NCI-H82 treated with DMSO at 0.1 percent for 48 hours (cell line): ENCODE data around the gene PLEKHG5.
"Not testable (repeated sequence)": the region's sequence is repeated elsewhere in the genome, so short reads cannot be mapped to it uniquely, and the experiment has no call there.

Experiments
- DNase-seq: peaks from one replicate; lab custom pipeline; 2025; ENCODE audit not compliant: unreplicated experiment; lab: John Stamatoyannopoulos, UW

PLEKHG5 gene

DNA sequence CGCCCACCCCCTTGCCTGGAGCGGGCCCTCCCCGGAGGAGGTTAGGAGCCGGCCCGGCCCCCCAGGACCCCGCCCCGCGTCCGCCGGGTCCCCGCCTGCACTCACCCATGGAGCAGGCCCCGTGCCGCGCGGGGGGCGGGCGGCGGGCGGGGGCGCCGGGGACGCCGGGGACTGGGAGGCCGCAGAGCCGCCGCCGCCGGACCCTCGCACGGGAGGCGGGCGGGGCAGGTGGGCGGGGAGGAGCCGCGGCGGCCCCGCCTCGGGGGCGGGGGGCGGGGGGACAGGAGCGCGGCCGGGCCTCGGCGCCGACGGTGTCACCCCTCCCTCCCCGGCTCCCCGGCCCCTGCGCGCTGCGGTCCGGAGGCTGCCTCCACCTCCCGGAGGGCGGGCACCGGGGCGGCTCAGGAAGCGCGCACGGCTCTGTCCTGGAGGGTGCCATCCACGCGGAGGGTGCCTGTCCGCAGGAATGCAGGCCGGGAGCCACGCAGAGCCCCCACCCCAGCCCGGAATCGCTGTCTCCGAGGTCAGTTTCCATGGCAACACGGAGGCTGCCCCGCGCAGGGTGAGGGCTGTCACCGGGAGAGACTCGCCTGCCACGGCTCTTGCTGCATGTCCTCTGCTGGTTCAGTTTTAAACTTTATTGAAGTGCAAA is 5.9 kb upstream of the PLEKHG5 start:
- DNase-seq, result no peak

DNA sequence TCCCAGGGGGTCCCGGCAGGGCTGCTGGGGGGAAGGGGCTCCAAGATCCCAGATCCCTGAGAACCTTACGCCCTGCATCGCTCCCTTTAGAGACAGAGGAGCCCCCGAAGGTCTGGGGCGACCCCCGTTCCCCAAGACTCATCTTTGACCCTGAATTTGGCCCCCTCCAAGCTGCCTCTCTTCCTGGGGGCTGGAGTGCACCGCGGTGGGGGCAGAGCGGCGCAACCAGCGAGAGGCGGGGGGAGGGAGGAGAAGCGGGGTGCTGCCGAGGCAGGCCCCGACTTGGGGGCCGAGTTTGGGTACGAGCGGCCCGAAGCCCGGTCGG is 5.4 kb upstream of the PLEKHG5 start:
- DNase-seq, result no peak

DNA sequence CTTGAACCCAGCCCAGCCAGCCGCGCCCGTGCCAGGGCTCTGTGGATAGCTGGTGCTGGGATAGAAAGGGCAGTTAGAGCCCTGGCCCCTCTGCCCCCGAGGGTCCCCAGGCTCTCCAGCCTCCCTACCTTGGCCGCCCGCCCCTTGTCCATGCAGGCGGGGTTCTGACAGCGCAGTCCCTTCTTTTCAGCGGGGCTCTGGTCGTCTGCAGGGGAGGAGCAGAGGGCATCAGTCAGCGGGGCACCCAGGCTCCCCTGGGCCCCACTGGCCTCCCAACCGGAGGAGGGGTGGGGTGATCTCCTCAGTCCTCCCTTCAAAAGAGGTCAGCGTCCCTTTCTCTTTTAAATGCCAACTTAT is 4.9 kb upstream of the PLEKHG5 start:
- DNase-seq, result no peak

DNA sequence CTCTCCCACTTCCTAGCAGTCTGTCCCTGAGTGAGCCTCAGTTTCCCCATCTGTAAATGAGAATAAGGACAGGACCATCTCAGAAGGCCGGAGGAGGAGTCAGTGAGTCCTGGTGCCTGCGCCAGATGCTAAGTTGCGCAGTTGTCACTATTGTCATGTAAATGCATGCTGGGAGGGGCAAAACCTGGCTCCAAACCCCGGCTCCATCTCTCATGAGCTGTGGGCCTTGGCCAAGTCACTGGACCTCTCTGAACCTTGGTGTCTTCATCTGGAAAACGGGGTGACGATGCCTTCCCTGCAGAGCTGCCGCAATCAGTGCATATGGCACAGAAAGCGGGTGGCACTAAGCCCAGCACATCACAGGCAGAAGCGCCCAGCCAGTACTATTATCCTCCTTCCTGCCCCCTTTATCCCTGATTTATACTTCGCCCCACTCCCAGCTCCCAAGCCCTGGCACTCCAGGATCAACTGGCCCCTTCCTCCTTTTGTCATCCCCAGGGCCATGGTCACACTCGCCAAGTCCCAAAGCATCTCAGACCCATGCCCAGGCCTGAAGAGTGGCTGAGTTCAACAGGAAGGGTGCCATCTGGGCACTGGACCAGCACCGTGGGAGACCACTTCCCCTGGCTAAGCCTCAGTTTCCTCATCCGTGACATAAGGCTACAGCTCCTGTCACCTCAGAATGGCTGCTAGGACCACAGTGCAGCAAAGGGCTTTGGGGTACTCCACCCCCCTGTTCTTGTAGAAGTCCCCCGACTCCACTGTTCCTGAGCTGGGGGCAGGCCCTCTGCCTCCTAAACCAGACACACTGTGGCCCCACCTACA is 4.3 kb upstream of the PLEKHG5 start:
- no peak for DNase-seq

DNA sequence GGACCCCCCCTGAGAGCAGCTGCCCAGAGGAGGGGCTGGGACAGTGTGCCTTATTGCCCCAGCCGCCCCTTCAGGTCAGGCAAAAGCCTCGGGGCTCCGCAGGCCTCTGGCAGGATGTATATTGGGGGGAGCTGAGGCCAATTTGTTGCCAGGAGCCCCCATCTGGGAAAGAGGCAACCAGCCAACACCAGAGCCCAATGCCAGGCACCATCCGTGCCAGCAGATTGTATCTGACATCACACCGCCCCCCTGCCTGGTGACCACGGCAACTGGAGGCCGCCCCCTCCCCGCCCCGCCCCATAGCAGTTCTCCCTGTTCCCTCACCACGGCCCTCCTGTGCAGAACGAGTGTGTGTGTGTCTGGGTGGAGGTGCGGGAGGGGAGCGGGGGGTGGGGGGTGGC is 3.6 kb upstream of the PLEKHG5 start:
- DNase-seq, result no peak

DNA sequence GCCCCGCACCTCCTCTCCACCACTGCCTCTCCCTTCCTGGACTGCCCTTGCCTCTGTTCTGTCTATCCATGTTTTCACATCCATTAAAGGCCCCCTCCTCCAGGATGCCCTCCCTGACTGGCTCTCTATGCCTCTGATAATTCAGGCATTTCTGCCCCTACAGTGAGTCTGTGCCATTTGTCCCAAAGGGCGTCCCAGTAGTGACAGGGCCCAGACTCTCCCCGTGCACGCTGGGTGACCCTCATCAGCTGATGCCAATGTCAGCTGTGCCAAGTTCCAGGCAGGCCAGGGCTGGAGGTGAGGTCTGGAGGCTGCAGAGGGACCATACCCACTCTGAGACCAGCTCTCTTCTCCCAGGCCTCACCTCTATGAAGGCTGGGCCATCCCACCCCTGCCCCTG is 3.2 kb upstream of the PLEKHG5 start:
- no peak for DNase-seq

DNA sequence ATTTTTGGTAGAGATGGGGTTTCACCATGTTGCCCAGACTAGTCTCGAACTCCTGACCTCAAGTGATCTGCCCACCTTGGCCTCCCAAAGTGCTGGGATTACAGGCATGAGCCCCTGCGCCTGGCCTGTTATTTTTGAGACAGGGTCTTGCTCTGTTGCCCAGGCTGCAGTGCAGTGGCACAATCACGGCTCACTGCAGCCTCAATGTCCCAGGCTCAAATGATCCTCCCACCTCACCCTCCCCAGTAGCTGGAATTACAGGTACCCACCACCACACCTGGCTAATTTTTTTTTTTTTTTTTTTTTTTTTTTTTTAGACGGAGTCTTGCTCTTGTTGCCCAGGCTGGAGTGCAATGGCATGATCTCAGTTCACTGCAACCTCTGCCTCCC is 2.4 kb upstream of the PLEKHG5 start:
- DNase-seq, result not testable (repeated sequence)

DNA sequence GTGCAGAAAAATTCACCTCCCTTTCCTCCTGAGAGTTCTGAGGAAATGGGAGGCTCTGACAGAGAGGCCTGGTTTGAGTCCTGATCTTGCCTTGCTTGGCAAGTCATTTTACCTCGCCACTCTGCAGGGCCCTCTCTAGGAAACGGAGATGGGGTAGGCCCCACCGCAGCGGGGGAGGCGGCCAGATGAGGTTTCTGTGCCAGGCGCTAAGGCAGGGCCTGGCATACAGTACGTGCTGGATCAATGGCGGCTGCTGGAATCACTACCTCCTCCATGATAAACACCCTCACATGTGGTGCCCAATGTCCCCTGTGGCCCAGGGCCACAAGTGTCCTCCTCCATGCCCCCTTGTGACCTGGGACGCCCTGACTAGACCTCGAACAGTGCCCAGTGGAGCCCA is 499 bp upstream of the PLEKHG5 start:
- no peak for DNase-seq

DNA sequence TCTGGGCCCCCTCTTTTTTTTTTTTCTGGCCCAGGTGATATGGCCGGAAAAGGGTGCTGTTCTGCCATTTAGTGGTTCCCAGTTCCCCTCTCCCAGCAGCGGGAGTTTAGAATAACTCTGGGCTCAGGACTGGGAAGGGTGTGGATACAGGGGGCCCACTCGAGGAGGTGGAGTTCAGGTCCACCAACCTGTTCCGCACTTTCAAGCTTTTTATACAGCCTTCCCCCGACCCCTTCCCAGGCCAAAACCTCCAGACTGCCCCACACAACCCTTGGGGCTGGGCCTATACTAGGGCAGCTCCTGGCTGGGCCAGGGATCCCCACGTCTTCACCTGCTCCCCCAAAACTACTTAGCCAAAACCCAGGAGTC is 402 bp downstream of the PLEKHG5 start:
- DNase-seq, result no peak

DNA sequence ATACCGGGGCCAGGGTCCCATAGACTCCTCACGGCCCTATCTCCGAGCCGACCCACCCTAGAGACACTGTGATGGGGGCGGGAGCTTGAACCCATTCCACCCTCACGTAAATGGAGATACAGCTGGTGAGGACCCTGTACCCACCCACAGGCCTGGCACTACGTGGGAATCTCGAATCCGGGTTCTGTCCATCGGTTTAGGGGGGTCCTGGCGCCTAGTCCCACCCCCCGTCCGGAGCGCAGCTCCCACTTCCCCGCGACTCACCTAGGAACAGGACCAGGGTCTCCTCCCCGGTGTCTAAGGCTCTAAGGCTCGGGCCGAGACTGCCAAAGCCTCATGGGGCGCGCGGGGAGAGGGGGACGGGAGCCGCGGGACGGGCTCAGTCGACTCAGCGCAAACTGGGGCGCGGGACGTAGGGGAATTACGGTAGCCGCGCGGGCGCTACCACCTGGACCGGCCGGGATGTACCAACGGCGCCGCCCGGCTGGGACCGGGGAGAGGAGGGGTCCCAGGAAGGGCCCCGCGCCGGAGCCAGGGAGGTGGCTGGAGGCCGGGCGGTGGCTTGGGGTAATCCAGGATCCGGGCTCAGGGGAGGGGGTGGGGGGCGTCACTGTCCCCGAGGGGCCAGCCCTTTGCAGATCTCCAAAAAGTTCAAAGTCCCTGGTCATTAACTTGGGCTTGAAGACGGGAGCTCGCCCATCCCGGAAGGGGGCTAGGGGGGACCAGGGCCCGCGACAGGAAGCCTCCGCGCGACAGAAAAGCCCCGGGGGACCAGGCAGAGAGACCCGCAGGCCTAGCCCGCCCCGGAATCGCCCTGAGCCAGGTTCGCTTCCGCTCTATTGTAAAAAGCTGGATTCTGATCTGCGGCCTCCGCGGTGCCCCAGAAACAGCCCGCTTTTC is 1.0 kb downstream of the PLEKHG5 start:
- no peak for DNase-seq

DNA sequence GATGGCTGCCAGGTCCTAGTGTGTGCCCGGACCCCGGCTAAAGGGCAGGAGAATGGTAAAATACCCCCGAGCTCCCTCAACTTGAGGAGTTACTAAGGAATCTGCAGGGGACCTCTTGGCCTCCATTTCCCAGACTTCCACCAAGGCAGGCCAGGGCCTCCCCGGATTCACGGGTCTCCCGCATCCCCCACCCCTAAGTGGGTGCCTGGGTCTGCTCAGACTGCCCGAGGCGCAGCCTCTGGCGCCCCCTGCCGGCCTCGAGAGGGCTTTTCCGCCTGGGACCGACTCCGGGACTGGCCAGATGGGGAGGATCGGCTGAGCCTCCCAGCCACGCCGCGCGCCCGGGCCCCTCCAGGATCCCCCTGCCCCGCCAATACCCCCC is 1.7 kb downstream of the PLEKHG5 start:
- DNase-seq, result peak; percentile 51

DNA sequence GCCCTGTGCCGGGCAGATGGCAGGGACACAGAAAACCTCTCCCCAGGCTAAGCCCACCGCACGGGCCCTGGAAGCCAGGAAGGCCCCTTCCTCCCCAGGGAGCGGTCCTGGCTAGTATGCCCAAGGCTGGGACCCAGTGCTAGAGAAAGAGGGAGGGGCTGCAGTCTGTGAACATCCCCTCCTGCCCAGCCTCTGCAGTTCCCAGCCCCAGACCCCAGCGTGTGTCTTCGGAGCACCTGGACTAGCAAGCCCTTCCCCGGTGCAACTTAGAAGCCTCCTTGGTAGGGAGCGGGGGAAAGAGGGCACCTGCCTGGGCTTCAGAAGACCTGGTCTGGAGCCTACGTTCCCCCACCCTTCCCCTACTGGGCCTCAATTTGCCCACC is 2.1 kb downstream of the PLEKHG5 start:
- no peak for DNase-seq

DNA sequence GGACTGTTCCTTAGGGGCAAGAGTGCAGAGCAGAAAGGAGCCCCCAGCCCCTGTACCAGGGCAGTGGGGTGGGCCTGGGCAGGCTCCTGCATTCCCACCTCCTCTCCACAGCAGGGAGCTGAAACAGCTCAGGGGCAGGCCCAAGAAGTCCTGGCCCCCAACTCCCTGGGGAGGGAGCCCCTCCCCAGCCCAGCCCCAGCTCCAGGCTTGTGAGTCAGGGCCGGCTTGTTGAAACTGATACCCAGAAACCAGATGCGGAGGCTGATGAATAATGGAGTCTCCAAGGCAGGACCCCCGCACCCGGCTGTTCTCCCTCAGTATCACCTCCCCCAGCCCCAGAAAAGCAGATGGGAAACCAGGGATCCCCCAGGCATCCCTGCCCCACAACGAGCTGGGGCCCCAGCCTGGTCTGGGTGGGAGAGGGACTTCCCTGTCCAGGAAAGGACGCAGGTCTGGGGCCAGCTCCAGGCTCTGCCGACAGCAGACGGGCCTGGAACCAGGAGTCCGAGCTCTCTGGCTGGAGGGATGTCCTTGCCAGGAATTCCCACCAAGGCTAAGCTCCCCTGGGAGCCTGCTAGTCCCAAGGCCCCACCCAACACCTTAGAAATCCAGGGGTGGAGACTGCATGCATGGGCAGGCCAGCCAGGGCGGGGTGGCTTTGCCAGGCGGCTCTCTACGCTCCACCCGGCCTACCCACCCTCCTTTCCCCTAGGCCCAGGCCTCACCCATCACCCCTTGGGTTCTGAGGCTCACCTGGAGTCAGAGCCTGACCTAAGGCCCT is 2.7 kb downstream of the PLEKHG5 start:
- no peak for DNase-seq

DNA sequence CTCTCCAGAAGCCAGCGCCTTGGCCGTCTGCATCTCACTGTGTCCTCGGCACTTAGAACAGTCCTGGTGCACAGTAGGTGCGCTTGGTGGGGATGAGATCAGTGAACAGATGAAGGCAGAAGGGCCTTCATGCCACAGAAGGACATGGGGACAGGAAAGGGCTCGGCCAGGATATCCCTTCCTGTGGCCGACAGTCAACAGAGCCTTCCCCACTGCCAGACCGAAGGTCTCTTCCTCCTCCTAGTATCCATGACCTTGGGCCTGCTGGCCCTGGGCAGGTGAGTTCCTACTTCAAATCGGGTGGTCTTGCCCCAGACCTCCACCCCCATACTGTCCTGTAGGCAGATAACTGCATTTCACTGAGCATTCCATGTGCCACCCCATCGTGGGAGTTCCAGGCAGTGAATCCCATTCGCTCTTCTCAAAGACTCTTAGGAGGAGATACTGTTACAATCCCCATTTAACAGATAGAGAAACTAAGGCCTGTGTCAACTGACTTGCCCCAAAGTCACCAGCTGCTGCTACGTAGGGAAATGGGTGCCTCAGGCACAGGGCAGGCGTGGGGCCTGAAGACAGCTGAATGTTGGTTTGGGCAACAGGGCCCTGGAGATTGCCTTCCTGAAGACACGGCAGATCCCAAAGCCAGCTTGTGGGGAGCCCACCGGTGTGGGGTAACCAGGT is 3.5 kb downstream of the PLEKHG5 start:
- no peak for DNase-seq

DNA sequence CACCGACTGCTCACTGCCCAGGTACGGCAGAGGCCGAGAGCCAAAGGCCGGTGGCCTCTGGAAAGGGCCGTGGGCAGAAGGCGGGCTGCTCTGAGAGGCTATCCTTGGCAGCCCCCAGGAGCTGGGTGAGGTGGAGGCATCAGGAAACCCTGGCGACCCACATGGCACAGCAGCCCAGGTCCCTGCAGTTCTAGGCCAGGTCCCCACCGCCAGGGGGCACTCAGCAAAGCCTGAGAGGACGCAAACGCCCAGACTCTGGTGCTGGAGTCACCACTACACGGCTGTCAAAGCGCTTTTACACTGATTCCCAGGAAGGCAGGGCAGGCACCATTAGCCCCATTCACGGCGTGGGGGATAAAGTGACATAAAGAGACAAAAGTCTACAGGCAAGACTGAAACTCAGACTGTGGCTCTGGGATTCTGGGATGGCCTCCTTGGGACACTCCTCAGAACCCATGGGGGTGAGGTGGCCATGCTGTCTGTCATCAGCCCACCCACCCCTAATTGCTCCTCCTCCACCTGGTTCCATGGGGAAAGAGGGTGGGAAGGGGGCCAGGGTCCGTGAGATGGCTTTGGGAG is 4.9 kb downstream of the PLEKHG5 start:
- DNase-seq, result peak; percentile 47

DNA sequence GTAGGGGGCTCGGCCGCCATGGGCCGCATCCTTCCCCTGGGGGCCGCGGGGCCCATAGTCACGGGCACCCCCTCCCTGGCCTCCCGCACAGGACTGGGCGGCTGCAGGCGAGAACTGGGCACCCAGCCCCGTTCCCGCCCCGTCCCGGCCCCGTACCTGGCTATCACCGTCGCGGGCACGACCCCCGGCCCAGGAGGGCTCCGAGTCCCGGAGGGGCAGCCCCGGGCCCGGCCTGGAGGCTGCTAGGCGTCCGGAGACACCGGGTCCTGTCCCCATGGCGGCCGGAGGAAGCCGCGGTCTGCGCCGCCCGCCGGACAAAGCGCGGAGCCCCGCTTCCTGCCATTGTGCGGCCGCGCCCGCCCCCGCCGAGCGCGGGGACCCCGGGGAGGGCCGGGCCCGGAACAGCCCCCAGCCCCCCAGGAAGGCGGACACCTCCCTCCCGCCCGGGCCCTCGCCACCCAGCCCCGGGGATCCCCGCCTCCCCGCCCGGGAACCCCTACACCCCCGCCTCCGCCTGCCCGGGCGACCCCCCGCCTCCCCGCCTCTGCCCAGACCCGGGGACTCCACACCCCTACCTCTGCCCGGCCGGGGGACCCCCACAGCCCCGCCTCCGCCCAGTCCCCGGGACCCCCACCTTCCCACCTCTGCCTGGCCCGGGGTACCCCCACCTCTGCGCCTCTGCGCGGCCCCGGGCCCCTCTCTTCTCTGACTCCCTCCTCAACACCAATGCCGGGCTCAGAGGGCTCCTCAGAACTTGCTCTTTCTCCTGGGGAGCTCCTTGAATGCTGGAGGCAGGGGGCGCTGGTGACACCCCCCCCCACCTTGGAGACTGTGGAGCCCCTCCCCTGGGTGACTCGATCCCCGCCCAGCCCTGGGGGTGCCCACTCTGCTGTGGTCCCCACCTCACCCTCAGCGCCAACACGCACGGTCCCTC is 6.0 kb downstream of the PLEKHG5 start:
- no peak for DNase-seq

DNA sequence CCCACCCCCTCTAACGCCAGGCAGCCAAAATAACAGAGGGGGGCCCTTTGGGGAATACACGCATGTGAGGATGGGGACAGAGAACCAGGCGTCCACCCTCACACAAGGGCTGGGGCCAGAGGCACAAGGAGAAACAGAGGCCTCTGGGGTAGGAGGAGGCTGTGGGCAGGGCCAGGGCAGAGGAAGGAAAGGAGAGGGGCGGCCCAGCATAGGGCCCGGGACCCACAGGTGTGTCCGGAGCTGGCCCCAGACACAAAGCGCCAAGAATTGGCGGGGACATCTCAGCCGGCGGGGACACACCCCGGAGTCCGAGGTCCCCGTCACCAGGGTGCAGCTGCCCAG is 6.7 kb downstream of the PLEKHG5 start:
- DNase-seq, result no peak

DNA sequence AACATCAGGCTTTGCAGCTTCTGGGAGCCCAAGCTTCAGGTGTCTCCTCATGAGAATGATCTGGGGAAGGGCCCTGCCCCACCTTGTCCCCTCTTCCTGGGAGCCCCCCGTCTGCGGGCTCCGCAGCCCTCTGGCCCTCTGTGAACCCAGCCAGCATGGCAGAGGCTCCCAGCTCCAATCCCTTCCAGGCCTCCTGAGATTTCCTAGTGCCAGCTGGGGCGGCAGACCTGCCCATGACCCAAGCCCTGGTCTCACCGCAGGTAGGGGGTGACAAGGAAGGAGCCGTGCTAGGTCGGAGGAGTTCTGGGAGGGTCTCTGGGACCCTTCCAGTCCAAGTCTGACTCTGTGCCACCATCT is 7.7 kb downstream of the PLEKHG5 start:
- no peak for DNase-seq

DNA sequence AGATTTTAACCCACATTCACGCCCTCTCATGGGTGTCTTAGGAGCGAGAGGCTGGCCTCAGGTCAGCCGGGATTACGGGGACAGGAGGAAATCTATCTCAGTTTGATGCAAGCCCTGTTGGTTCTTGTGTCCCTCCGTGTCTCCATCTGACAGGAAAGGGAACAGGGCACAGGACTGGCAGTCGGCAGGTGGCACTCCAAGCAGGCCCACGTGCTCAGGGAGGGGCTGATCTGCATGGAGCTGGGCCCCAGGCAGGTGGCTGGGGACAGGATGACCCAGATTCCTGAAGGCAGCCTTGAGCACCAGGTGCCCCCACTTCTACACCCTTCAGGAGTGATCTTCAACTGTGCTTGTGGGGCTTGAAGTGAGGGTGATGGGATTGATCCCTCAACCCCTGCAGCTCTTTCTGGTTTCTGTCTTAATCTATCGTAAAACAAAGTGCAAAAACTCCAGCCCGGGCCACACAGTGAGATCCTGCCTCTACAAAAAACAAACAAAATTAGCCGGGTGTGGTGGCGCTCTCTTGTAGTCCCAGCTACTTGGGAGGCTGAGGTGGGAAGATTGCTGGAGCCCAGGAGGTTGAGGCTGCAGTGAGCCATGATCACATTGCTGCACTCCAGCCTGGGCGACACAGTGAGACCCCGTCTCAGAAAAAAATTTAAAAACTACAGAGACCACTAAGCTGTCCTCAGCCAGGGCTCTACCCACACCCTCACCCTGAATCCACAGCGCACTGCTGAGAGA is 8.3 kb downstream of the PLEKHG5 start:
- no peak for DNase-seq
